ENCODE results near the gene PACSIN2.

PACSIN2 gene

DNA sequence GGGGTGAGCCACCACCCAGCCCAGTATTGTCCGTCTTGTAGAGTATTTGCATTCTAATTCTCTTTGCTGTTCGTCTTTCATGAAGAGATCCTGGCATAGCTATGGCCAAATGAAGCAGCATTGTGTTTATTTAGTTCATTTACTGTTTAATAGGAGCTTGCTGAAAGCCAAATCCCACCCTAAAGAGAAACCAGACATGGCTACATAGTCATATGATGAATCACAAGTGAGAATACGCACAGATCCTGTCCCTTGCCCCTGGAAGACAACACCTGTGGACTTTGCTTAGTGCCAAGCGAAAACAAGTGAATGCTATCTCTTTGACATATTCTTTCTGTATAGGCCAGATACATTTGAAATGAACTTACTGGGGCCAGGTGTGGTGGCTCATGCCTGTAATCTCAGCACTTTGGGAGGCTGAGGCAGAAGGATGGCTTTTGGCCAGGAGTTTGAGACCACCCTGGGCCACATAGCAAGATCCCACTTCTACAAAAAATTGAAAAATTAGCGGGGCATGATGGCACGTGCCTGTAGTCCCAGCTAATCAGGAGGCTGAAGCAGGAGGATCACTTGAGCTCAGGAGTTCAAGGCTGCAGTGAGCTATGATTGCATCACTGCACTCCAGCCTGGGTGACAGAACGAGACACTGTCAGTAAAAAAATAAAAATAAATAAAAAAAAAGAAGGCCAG is 152.8 kb downstream of the PACSIN2 start:
- H3K36me3 Mint-ChIP-seq, result peaks cover 2% of the 10 kb centered on the region
- peaks cover 10% of the 10 kb centered on the region for H3K4me1 Mint-ChIP-seq
- H3K4me3 Mint-ChIP-seq, result no peak overlapping the region
- peaks cover 5% of the 10 kb centered on the region for H3K27me3 Mint-ChIP-seq
- H3K27ac Mint-ChIP-seq, result no peak overlapping the region
- H3K9me3 Mint-ChIP-seq, result peaks cover 7% of the 10 kb centered on the region
- no peak for DNase-seq
- CTCF ChIA-PET, result no interaction called here

DNA sequence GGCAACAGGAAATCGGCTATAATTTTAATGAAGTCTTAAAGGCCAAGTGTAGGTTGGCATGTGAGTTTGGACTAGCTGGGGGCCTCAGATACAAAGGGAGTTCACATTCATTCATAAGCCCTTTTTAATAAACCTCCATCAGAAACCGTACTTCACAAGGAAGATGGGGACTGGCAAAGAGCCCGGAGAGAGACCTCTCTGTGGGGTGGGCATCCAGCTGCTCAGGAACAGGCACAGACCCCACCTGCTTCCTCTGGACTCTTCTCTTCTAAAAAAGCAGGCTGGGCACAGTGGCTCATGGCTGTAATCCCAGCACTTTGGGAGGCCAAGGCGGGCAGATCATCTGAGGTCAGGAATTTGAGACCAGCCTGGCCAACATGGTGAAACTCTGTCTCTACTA is 154.0 kb downstream of the PACSIN2 start:
- no peak overlapping the region for H3K27ac Mint-ChIP-seq
- H3K4me1 Mint-ChIP-seq, result peaks cover 13% of the 10 kb centered on the region
- CTCF ChIA-PET, result interaction anchor here (1.1 kb wide), 1 partner anchor 173 kb away, joined by 3 read pairs; no protein-coding TSS in a partner anchor

GRCh38 chr22:42857845-42858481 is 157.0 kb downstream of the PACSIN2 start:
- CTCF ChIA-PET, result interaction anchor here (4.2 kb wide), 1 partner anchor 10 kb away, joined by 33 read pairs; no protein-coding TSS in a partner anchor
- Mint-ChIP-seq H3K4me3 (no peak overlapping the region), H3K4me1 (peaks cover 11% of the 10 kb centered on the region), H3K27ac (peak overlapping the region; percentile 52), H3K27me3 (peaks cover 5% of the 10 kb centered on the region), H3K36me3 (no peaks in the 10 kb centered on the region), H3K9me3 (no peaks in the 10 kb centered on the region)
- DNase-seq, result no peak

More for the DNA sequence above, 154.0 kb downstream of the PACSIN2 start:
- peaks cover 5% of the 10 kb centered on the region for H3K27me3 Mint-ChIP-seq
- peaks cover 7% of the 10 kb centered on the region for H3K9me3 Mint-ChIP-seq
- no peak for DNase-seq
- H3K4me3 Mint-ChIP-seq, result no peak overlapping the region
- peaks cover 2% of the 10 kb centered on the region for H3K36me3 Mint-ChIP-seq

GRCh38 chr22:42856865-42857704 is 157.9 kb downstream of the PACSIN2 start, which contains the start of gene ARFGAP3:
Gene ARFGAP3 (minus strand): TSS chr22:42857273. CDS start chr22:42857182, 91 bp downstream.
- Mint-ChIP-seq H3K27me3 (peaks cover 5% of the 10 kb centered on the region), H3K4me3 (peak within 1 kb of the TSS; percentile 83), H3K27ac (peak within 1 kb of the TSS; percentile 91), H3K9me3 (no peaks in the 10 kb centered on the region), H3K36me3 (no peaks in the 10 kb centered on the region), H3K4me1 (peaks cover 11% of the 10 kb centered on the region)
- DNase-seq, result peak; percentile 93
- CTCF ChIA-PET, result interaction anchor here (4.2 kb wide), 1 partner anchor 10 kb away, joined by 33 read pairs; no protein-coding TSS in a partner anchor

DNA sequence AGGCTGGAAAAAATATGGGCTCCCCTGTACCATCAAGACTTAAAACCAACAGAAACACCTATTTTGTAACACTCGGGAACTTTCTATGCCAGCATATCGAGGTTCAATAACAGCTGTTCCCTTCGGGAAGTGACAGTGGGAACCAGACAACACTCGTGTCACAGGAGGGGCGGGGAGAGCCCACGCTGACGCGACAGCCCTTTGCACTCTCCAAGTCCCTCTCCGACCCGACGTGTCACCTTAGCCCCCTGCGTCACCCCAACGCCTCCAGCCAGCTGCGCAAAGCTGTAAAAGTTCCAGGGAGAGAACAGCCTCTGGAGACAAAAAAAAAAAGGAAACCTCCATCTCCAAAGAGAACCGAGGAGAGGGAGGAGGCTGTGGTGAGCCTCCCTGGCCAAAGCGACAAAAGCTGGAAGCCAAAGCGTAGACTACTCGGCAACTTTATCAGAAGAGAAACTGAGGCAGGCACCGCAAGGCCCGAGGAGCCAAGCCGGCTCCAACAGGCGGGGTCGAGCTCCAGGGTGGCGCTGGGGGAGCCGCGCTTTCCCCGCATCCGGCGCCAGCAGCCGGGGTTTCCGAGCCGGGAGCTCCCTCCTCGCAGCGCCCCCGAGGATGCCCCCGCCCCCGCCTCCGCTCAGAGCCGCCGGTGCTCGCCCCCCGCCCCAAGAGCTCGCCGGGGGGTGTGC is 158.6 kb downstream of the PACSIN2 start:
- DNase-seq, result peak; percentile 79
- Mint-ChIP-seq H3K9me3 (no peaks in the 10 kb centered on the region), H3K36me3 (no peaks in the 10 kb centered on the region), H3K4me3 (peak overlapping the region; percentile 83), H3K27me3 (peaks cover 4% of the 10 kb centered on the region), H3K4me1 (peaks cover 11% of the 10 kb centered on the region), H3K27ac (peak overlapping the region; percentile 91)
- CTCF ChIA-PET, result interaction anchor here (0.7 to 4.2 kb wide), 2 partner anchors 11 to 15 kb away, joined by 3 to 33 read pairs; no protein-coding TSS in a partner anchor

- no peaks in the 10 kb centered on the region for H3K27me3 Mint-ChIP-seq
- CTCF ChIA-PET, result interaction anchor here (0.7 to 4.2 kb wide), 2 partner anchors 12 to 14 kb away, joined by 3 to 33 read pairs; no protein-coding TSS in a partner anchor
- H3K27ac Mint-ChIP-seq, result peak overlapping the region; percentile 91
- H3K4me3 Mint-ChIP-seq, result peak overlapping the region; percentile 83
- H3K9me3 Mint-ChIP-seq, result no peaks in the 10 kb centered on the region
- no peak for DNase-seq
- no peaks in the 10 kb centered on the region for H3K36me3 Mint-ChIP-seq
- peaks cover 11% of the 10 kb centered on the region for H3K4me1 Mint-ChIP-seq
Measured at GRCh38 chr22:42855721-42856120, 159.2 kb downstream of the PACSIN2 start.

DNA sequence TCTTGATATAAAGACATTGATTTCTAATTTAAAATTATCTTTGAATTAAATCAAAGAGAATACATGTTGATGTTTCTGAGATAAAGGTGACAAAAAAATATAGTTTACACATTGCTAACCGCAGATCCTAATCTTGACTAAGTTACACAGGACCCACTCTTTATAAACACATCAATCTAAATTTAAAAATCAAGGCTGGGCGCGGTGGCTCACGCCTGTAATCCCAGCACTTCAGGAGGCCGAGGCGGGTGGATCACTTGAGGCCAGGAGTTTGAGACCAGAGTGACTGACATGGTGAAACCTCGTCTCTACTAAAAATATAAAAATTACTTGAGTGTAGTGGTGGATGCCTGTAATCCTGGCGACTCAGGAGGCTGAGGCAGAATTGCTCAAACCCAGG is 159.7 kb downstream of the PACSIN2 start:
- H3K4me1 Mint-ChIP-seq, result peaks cover 11% of the 10 kb centered on the region
- H3K27me3 Mint-ChIP-seq, result no peaks in the 10 kb centered on the region
- CTCF ChIA-PET, result interaction anchor here (4.2 kb wide), 1 partner anchor 12 kb away, joined by 33 read pairs; no protein-coding TSS in a partner anchor
- H3K4me3 Mint-ChIP-seq, result peak overlapping the region; percentile 57
- H3K27ac Mint-ChIP-seq, result peak overlapping the region; percentile 49
- no peaks in the 10 kb centered on the region for H3K36me3 Mint-ChIP-seq
- DNase-seq, result no peak
- H3K9me3 Mint-ChIP-seq, result no peaks in the 10 kb centered on the region

DNA sequence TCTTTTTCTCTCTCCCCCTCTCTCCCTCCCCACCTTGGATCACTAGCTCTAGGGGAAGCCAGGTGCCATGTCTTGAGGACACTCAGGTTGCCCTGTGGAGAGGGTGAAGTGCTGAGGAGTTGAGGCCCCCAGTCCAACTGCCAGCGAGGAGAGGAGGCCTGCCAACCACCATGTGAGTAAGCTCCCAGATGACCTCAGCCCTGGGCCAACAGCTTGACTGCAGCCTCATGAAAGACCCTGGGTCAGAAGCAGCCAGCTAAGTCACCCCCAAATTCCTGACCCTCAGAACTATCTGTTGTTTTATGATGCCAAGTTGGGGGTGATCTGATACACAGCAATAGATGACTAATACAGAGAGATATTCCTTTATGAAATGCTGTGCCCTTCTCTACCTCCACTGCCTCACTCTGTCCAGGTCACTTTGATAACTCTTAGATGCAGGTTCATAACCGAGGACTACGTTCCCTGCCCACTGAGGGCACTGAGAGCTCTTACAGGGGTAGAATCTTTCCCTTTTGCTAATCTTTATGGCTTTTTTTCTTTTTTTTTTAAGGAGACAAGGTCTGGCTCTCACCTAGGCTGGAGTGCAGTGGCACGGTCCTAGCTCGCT is 165.9 kb downstream of the PACSIN2 start:
- CTCF ChIA-PET, result interaction anchor here (2.2 kb wide), 1 partner anchor 19 kb away, joined by 7 read pairs; no protein-coding TSS in a partner anchor
- H3K27ac Mint-ChIP-seq, result no peak overlapping the region
- H3K4me3 Mint-ChIP-seq, result no peak overlapping the region
- no peaks in the 10 kb centered on the region for H3K27me3 Mint-ChIP-seq
- peaks cover 4% of the 10 kb centered on the region for H3K4me1 Mint-ChIP-seq
- H3K9me3 Mint-ChIP-seq, result no peaks in the 10 kb centered on the region
- peaks cover 17% of the 10 kb centered on the region for H3K36me3 Mint-ChIP-seq
- no peak for DNase-seq

GRCh38 chr22:42847110-42847509 is 167.8 kb downstream of the PACSIN2 start:
- H3K27me3 Mint-ChIP-seq, result no peaks in the 10 kb centered on the region
- peaks cover 10% of the 10 kb centered on the region for H3K4me1 Mint-ChIP-seq
- H3K27ac Mint-ChIP-seq, result no peak overlapping the region
- no peak overlapping the region for H3K4me3 Mint-ChIP-seq
- H3K36me3 Mint-ChIP-seq, result peaks cover 24% of the 10 kb centered on the region
- no peaks in the 10 kb centered on the region for H3K9me3 Mint-ChIP-seq
- no peak for DNase-seq
- CTCF ChIA-PET, result no interaction called here

DNA sequence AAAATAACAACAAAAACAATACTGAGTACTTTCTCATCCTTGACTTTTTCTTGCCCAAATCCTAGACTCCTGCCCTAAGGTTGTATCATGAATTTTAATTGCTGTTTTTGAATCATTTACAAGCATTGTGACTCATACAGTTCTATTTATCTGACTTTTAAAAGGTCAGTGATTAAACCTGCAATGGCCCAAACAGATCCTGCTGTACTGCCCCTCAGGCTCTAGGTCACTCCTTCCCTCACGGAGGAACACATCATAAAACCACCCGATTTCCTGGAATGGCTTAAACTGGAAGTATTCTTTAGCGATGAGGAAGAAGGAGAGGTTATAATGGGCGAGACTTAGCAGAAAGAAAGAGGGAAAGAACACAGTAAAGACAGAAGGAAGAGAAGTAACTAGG is 170.2 kb downstream of the PACSIN2 start:
- CTCF ChIA-PET, result interaction anchor here (0.9 kb wide), 1 partner anchor 23 kb away, joined by 3 read pairs; no protein-coding TSS in a partner anchor
- H3K36me3 Mint-ChIP-seq, result peaks cover 28% of the 10 kb centered on the region
- no peak overlapping the region for H3K4me3 Mint-ChIP-seq
- no peak for DNase-seq
- H3K27ac Mint-ChIP-seq, result no peak overlapping the region
- no peaks in the 10 kb centered on the region for H3K9me3 Mint-ChIP-seq
- no peaks in the 10 kb centered on the region for H3K27me3 Mint-ChIP-seq
- H3K4me1 Mint-ChIP-seq, result peaks cover 19% of the 10 kb centered on the region

- no peak for DNase-seq
- Mint-ChIP-seq H3K27me3 (no peaks in the 10 kb centered on the region), H3K27ac (no peak overlapping the region), H3K4me1 (peaks cover 20% of the 10 kb centered on the region), H3K36me3 (peaks cover 28% of the 10 kb centered on the region), H3K9me3 (no peaks in the 10 kb centered on the region), H3K4me3 (no peak overlapping the region)
- CTCF ChIA-PET, result interaction anchor here (1.7 kb wide), 1 partner anchor 25 kb away, joined by 4 read pairs; no protein-coding TSS in a partner anchor
Measured at GRCh38 chr22:42842658-42843370, 172.1 kb downstream of the PACSIN2 start.

DNA sequence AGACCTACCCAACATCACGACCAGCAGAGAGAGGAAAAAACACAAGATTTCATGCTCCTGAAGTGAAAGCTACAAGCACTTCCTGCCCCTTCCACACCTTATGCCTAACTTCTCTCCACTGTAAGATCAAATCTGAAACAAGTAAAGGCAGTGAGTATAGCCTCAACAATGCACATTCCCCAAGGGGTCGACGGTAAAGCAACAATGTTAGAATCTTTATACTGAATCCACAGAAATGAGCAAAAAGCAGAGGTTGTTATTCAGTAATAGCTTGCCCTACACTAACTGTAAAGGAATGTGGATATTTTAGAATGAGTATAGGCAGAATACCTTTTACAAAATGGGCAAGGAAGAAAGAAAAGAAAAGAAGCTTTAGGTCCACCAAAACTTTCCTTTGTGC is 173.5 kb downstream of the PACSIN2 start:
- DNase-seq, result no peak
- Mint-ChIP-seq H3K4me3 (no peak overlapping the region), H3K9me3 (no peaks in the 10 kb centered on the region), H3K27me3 (no peaks in the 10 kb centered on the region), H3K4me1 (peaks cover 20% of the 10 kb centered on the region), H3K36me3 (peaks cover 32% of the 10 kb centered on the region), H3K27ac (no peak overlapping the region)
- CTCF ChIA-PET, result interaction anchor here (0.7 to 1.7 kb wide), 3 partner anchors 14 to 193 kb away, joined by 3 to 4 read pairs (median 3); no protein-coding TSS in a partner anchor

All from activated naive CD4-positive, alpha-beta T cell treated with anti-CD3 and anti-CD28 coated beads, Interleukin-2, amount 10 ng/mL, durations not matched to agents 7 days and 5 days (primary cell).